C4-2B (cell line): Measurements from ENCODE around the gene SHISA4.
"Not testable (repeated sequence)": the region's sequence is repeated elsewhere in the genome, so short reads cannot be mapped to it uniquely, and the experiment has no call there.

Source experiments
- H3K27ac ChIP-seq: fragments of 450-650 bp; 2 replicates; pipeline ENCODE4 v1.5.1; 2017
- ZFX ChIP-seq: fragments of 450-650 bp; IDR thresholded peaks from 2 replicates; pipeline ENCODE4 v1.6.1; 2017
- TF ChIP-seq, protein P1 (sequence below): fragments of 450-650 bp; conservative IDR thresholded peaks from 2 replicates; pipeline ENCODE4 v1.5.1; 2017; ENCODE audit warnings: mild to moderate bottlenecking

The SHISA4 gene

DNA sequence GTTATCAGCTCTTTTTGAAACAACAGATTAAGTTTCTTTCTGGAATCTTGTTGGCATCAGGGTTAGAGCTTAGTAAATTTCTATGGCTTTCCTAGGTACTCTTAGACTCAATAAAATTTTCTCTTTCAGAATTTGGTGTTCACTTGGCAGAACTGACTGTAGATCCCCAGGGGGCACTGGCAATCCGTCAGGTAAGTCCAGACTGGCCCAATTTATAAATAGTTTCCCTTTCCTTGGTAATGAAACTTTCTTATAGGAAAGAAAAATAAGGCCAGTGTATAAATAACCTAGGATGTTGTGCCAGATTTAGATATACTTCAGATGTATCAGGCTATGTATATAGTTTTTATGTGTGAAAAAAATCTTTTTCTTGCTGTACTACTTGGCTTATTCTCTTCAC lies 41.5 kb upstream of the SHISA4 start:
- TF ChIP-seq ZFX = no peak
- TF ChIP-seq, protein P1, sequence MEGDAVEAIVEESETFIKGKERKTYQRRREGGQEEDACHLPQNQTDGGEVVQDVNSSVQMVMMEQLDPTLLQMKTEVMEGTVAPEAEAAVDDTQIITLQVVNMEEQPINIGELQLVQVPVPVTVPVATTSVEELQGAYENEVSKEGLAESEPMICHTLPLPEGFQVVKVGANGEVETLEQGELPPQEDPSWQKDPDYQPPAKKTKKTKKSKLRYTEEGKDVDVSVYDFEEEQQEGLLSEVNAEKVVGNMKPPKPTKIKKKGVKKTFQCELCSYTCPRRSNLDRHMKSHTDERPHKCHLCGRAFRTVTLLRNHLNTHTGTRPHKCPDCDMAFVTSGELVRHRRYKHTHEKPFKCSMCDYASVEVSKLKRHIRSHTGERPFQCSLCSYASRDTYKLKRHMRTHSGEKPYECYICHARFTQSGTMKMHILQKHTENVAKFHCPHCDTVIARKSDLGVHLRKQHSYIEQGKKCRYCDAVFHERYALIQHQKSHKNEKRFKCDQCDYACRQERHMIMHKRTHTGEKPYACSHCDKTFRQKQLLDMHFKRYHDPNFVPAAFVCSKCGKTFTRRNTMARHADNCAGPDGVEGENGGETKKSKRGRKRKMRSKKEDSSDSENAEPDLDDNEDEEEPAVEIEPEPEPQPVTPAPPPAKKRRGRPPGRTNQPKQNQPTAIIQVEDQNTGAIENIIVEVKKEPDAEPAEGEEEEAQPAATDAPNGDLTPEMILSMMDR = no peak
- H3K27ac ChIP-seq = no peak overlapping the region

DNA sequence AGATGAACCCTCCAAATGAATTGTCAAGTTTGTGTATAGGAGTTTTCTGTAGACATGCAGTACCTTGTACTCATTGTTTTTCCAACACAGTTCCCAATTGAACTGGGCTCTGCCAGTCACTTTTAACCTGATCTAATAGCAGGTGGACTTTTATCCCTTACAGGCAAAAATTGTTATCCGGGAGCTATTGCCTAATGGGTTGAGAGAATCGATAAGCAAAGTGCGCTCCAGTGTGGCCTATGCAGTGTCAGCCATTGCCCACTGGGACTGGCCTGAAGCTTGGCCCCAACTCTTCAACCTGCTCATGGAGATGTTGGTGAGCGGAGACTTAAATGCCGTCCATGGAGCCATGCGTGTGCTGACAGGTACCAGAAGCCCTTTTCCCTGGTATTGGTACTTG lies 40.5 kb upstream of the SHISA4 start:
- no peak overlapping the region for H3K27ac ChIP-seq
- TF ChIP-seq ZFX = no peak
- TF ChIP-seq, protein P1 = no peak

DNA sequence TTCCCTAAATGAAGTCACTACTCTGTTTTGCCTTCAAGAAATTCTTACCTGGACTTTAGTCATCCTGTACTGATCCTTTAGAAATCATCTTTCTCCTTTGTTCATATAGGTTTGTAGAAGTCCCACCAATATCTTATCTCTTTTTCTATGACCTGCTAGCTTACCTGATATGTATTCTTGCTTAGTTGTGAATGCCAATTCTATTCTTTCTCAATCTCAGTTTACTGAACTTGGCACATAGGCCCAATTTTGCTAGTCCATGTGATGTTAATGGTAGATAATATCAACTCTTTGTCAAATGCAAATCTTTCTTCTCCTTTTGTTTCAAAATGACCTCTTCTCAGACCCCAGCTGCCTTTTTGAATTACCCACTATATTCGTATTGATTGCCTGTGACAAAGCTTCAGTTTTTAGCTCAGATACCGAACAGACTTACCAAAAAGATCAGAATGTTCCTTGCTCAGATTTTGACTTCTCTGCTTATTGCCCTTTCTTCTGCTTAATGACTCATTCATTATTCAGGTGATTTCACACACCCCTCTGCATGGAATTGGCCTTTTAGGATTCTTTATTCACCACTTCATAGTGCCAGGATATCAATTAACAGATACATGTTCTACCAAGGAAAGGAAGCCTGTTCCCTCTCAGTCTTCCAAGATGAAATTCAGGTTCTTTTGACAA lies 39.2 kb upstream of the SHISA4 start:
- H3K27ac ChIP-seq = no peak overlapping the region
- no peak for TF ChIP-seq ZFX
- TF ChIP-seq, protein P1 = no peak

DNA sequence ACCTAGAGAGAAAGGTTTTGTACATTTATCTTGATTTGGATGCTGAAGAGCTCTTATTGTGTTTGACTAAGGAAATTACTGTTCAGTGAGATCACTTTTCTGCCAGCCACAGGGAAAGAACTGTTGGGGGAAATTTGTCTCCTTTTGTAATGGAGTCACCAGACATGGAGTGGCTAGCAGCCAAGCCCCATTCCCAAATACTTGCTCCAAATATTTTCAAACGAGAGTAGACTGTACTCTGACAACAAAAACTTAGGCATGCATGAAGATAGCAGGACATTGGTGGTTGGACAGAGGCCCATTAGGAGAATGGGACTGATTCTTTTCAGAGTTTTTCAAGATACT lies 38.7 kb upstream of the SHISA4 start:
- no peak for TF ChIP-seq ZFX
- TF ChIP-seq, protein P1 = no peak
- H3K27ac ChIP-seq = no peak overlapping the region

DNA sequence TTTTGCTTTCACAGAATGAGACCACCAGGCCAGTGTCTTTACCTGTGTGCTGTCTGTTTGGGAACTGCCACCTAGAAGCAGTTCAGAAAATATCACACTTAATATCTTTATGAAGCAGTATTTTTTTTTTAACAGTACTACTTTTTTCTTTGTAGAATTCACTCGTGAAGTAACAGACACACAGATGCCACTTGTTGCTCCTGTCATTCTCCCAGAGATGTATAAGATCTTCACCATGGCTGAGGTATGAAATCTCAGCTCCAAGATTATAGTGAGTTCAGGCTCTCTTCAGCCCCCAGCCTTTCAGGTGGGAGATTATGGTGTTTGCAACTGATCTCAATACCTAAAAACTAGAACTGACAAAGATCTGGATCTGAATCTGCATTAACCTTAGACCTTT lies 36.7 kb upstream of the SHISA4 start:
- no peak overlapping the region for H3K27ac ChIP-seq
- TF ChIP-seq, protein P1 = no peak
- no peak for TF ChIP-seq ZFX

DNA sequence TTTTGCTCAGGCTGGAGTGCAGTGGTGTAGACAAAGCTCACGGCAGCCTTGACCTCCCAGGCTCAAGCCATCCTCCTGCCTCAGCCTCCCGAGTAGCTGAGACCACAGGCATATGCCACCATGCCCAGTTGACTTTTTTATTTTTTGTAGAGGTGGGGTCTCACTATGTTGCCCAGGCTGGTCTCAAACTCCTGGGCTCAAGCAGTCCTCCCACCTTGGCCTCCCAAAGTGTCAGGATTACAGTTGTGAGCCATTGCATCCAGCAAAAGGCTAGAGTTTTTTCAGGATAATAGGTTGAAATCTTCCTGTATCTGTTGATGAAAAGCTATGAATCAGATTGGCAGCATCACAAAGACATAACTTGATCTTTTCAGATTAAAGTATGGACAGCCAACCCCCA lies 32.0 kb upstream of the SHISA4 start:
- H3K27ac ChIP-seq = not testable (repeated sequence)

DNA sequence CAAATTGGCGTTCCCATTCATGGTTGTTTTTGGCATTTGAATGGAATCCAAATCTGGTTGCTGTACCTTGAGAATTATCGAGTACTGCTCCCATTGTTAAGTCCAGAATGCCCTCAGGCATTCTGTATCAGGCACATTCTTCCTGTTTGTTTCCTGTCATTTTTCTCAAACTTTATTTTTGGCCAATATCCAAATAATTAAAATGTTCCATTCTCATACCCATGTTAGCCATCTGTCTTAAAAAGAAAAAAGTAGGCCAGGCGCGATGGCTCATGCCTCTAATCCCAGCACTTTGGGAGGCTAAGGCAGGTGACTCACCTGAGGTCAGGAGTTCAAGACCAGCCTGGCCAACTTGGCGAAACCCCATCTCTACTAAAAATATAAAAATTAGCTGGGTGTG lies 29.3 kb upstream of the SHISA4 start:
- no peak overlapping the region for H3K27ac ChIP-seq
- TF ChIP-seq, protein P1 = no peak
- no peak for TF ChIP-seq ZFX

DNA sequence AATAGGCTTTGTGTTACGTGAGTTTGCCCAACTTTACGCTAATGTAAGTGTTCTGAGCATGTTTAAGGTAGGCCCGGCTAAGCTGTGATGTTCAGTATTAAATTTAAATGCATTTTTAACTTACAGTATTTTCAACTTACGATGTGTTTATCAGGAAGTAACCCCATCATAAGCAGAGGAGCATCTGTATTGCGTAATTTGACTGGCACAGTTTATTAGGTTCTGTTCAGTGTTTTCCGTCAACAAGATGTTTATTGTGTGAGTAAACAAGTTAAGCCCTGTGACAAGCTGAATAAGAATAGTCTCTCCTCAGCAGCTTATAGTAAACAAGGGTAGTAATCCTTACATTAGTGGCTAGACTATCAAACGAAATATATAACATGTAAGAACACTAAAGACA lies 27.2 kb upstream of the SHISA4 start:
- no peak overlapping the region for H3K27ac ChIP-seq
- TF ChIP-seq ZFX = no peak
- TF ChIP-seq, protein P1 = no peak
